K562 (cell line): ENCODE data around the gene SLCO2A1. TPM values are rescaled to one million over a fixed set of nuclear protein-coding genes. Genes with fewer than 3 reads are reported as not detected.

Experiments
- ATAC-seq: fragments of 200-7000 bp; cut with Tn5 transposase; 3 replicates; pipeline ENCODE4 v1.9.1; 2020; ENCODE audit warnings: moderate library complexity
- BruUV-seq: library from RNA; stranded (reverse); fragments of 400-500 nt; replicated peaks from 2 replicates; lab custom pipeline; 2021; lab: Mats Ljungman, UMichigan
- CTCF ChIA-PET: fragments of 300-600 bp; formaldehyde crosslinking; extraction: SDS; loops from one replicate; lab custom pipeline; 2021; ENCODE audit warnings: low intra/inter-chr PET ratio; lab: Yijun Ruan, JAX
- POLR2A ChIA-PET: fragments of 300-600, 350-650 bp; sonication (Branson Sonifier 250); formaldehyde crosslinking; extraction: SDS; loops from one replicate; lab custom pipeline; 2021; ENCODE audit warnings: antibody characterized with exemption, inconsistent platforms; lab: Yijun Ruan, JAX
- DNase-seq, 4 experiments: peaks; one replicate each; pipeline versions ENCODE4 v3.0.0 to v3.0.0-alpha.2; 2011 to 2018; ENCODE audit warnings: low spot score in 3 of 4, mixed read lengths in 3 of 4; ENCODE audit errors: extremely low read depth in 1 of 4
- FAIRE-seq: peaks from 2 replicates; lab custom pipeline; 2011; peaks lifted over from hg19 to GRCh38; lab: Jason Lieb, UNC
- H2AFZ ChIP-seq: 2 replicates; pipeline ENCODE4 v1.6.0; 2011; ENCODE audit warnings: low read depth, low read length, control low read depth, inconsistent platforms
- H3K27ac ChIP-seq: fragments of 200-600 bp; 3 replicates; pipeline ENCODE4 v1.8.0; 2011; ENCODE audit warnings: low read depth, mild to moderate bottlenecking, control low read depth, inconsistent platforms, low read length, moderate library complexity, mixed read lengths; ENCODE audit errors: extremely low read depth
- H3K27me3 ChIP-seq, 2 experiments: fragments of 300-600 bp in 1 of 2; 2 replicates in 1 of 2; 3 replicates in 1 of 2; pipeline versions ENCODE4 v1.6.0 to v1.8.0; 2011; ENCODE audit warnings: inconsistent platforms in 2 of 2, low read length in 2 of 2, mild to moderate bottlenecking in 1 of 2, mixed read lengths in 1 of 2, moderate library complexity in 1 of 2; ENCODE audit not compliant: control insufficient read depth in 2 of 2, insufficient read depth in 2 of 2
- H3K36me3 ChIP-seq: fragments of 300-600 bp; 3 replicates; pipeline ENCODE4 v1.8.0; 2011; ENCODE audit warnings: mild to moderate bottlenecking, low read length, inconsistent platforms; ENCODE audit not compliant: control insufficient read depth, insufficient read depth
- H3K4me1 ChIP-seq, 2 experiments: fragments of 200-600 bp in 1 of 2; replicated peaks in 1 of 2; 2 replicates in 1 of 2; 3 replicates in 1 of 2; pipeline versions ENCODE4 v1.5.1 to v1.8.0; 2011; ENCODE audit warnings: inconsistent platforms in 2 of 2, low read length in 2 of 2, mild to moderate bottlenecking in 1 of 2, mixed read lengths in 1 of 2, moderate library complexity in 1 of 2; ENCODE audit not compliant: control insufficient read depth in 2 of 2, insufficient read depth in 2 of 2
- H3K4me2 ChIP-seq: 2 replicates; pipeline ENCODE4 v1.6.1; 2011; ENCODE audit warnings: low read length, control low read depth, inconsistent platforms, mixed read lengths; ENCODE audit not compliant: insufficient read depth
- H3K4me3 ChIP-seq: fragments of 200-600 bp; sonication (generic), shearing (Covaris generic); 2 replicates; pipeline ENCODE4 v1.5.1; 2016; ENCODE audit warnings: control low read depth, inconsistent platforms
- H3K79me2 ChIP-seq: fragments of 200-600 bp; 3 replicates; pipeline ENCODE4 v1.8.0; 2011; ENCODE audit warnings: low read length, inconsistent platforms; ENCODE audit not compliant: control insufficient read depth, insufficient read depth
- H3K9ac ChIP-seq, 2 experiments: 2 replicates each; pipeline versions ENCODE4 v1.6.0 to v1.6.1; 2011; ENCODE audit warnings: low read depth in 2 of 2, low read length in 2 of 2, control low read depth in 1 of 2, inconsistent platforms in 1 of 2, mild to moderate bottlenecking in 1 of 2, mixed read lengths in 1 of 2; ENCODE audit not compliant: insufficient read depth in 1 of 2
- H3K9me1 ChIP-seq: one replicate; pipeline ENCODE4 v1.6.0; 2011; ENCODE audit warnings: inconsistent platforms, mild to moderate bottlenecking, low read length, moderate library complexity; ENCODE audit not compliant: control insufficient read depth, insufficient read depth
- H3K9me3 ChIP-seq: replicated peaks from 2 replicates; pipeline ENCODE4 v1.5.1; 2011; ENCODE audit warnings: low read depth, low read length, inconsistent platforms; ENCODE audit not compliant: control insufficient read depth, insufficient read depth
- H4K20me1 ChIP-seq: replicated peaks from 2 replicates; pipeline ENCODE4 v1.6.1; 2011; ENCODE audit warnings: low read length, inconsistent platforms, mixed read lengths; ENCODE audit not compliant: control insufficient read depth, insufficient read depth
- CAMTA2 ChIP-seq: fragments of 250-450 bp; sonication (Bioruptor Pico); conservative IDR thresholded peaks from 2 replicates; pipeline ENCODE4 v1.5.1; 2022
- CBX1 ChIP-seq: sonication (generic); IDR thresholded peaks from 2 replicates; pipeline ENCODE4 v1.6.1; 2016; ENCODE audit warnings: antibody characterized with exemption, low read depth, mild to moderate bottlenecking
- FOXJ2 ChIP-seq: fragments of 200-800 bp; sonication (Bioruptor generic); IDR thresholded peaks from 2 replicates; pipeline ENCODE4 v1.6.1; 2016; ENCODE audit warnings: missing genetic modification characterization, missing compliant biosample characterization
- SAP30 ChIP-seq: fragments of 200-600 bp; sonication (generic); IDR thresholded peaks from 2 replicates; pipeline ENCODE4 v1.6.1; 2012; ENCODE audit warnings: borderline replicate concordance, low read depth, mild to moderate bottlenecking, moderate library complexity, low read length, control low read depth, inconsistent platforms; ENCODE audit not compliant: insufficient read depth, poor library complexity, severe bottlenecking
- ZBTB26 ChIP-seq: fragments of 450-650 bp; formaldehyde crosslinking; IDR thresholded peaks from 2 replicates; pipeline ENCODE4 v1.4.0; 2022; ENCODE audit warnings: missing genetic modification characterization
- ZNF445 ChIP-seq: fragments of 250-450 bp; sonication (Bioruptor Pico); IDR thresholded peaks from 2 replicates; pipeline ENCODE4 v1.4.0; 2020; ENCODE audit warnings: low read depth, mild to moderate bottlenecking, moderate library complexity
- WGBS: fragments of 100-300 bp; shearing (Covaris generic); methylation state at CpG from one replicate; pipeline ENCODE4 v1.1.6; 2016; ENCODE audit warnings: low coverage, mixed read lengths; ENCODE audit not compliant: insufficient coverage; ENCODE audit errors: missing lambda C conversion rate; 5-methylcytosine and 5-hydroxymethylcytosine counted together
- in situ Hi-C: fragments of 300-500 bp; cut with MboI; formaldehyde crosslinking; loops from 4 replicates; pipeline ENCODE4 v1.15.0; 2018; ENCODE audit warnings: inconsistent platforms, mixed read lengths
- intact Hi-C: fragments of 100-400 bp; cut with micrococcal nuclease; formaldehyde crosslinking; loops from 2 replicates; pipeline ENCODE4 v1.14.2; 2022
- polyA plus RNA-seq, 8 experiments: library from polyadenylated mRNA; depleted of rRNA in 4 of 8; stranded (reverse) in 5 of 8; unstranded in 3 of 8; fragments of >200 nt; fragmentation: Nextera tagmentation in 2 of 8; fragmentation: Illumina TruSeq in 1 of 8; extraction: Ambion mirVana in 2 of 8; extraction: Trizol in 1 of 8; gene quantifications; 2 replicates each; pipeline versions ENCODE4 v1.2.1 to v1.2.3, GENCODE V29; 2011 to 2014; ENCODE audit warnings: inconsistent platforms in 1 of 8, missing spikeins in 1 of 8
- total RNA-seq, 7 experiments: library from RNA; depleted of rRNA in 6 of 7; stranded (reverse); fragments of >200 nt in 6 of 7; fragmentation: Illumina TruSeq in 2 of 7; extraction: Trizol in 2 of 7; gene quantifications; 2 replicates each; pipeline versions ENCODE4 v1.2.1 to v1.2.3, GENCODE V29; 2011 to 2021; ENCODE audit warnings: low replicate concordance in 1 of 7
- TF ChIP-seq, protein P1 (sequence below): fragments of 150-350 bp; IDR thresholded peaks from 2 replicates; pipeline ENCODE4 v1.6.1; 2014; ENCODE audit warnings: low read depth, mild to moderate bottlenecking, low read length, borderline replicate concordance

Gene SLCO2A1
- total and polyA plus RNA-seq, 9 of the 15 experiments (the other 6 are each of a cell fraction or from before 2014, with no cell fraction given) = 0.16 to 1.0 TPM; not detected in 7

- in situ Hi-C loops (no loop called here), intact Hi-C loops (no loop called here)
- H3K27ac ChIP-seq = no peak overlapping the region
- FAIRE-seq (no peak), ATAC-seq (no peak), DNase-seq (no peak)
- no peak overlapping the region for H3K4me3 ChIP-seq
- H3K79me2 ChIP-seq = no peaks in the 10 kb centered on the region
- peaks cover 0 to 6% of the 10 kb centered on the region in 2 experiments; a peak in 2 of 5 replicates for H3K27me3 ChIP-seq
- TF ChIP-seq ZNF445 (CRISPR knock-in tag) (no peak), SAP30 (no peak), CBX1 (no peak), FOXJ2 (tag) (no peak), CAMTA2 (no peak), ZBTB26 (CRISPR knock-in tag) (no peak)
- TF ChIP-seq, protein P1, sequence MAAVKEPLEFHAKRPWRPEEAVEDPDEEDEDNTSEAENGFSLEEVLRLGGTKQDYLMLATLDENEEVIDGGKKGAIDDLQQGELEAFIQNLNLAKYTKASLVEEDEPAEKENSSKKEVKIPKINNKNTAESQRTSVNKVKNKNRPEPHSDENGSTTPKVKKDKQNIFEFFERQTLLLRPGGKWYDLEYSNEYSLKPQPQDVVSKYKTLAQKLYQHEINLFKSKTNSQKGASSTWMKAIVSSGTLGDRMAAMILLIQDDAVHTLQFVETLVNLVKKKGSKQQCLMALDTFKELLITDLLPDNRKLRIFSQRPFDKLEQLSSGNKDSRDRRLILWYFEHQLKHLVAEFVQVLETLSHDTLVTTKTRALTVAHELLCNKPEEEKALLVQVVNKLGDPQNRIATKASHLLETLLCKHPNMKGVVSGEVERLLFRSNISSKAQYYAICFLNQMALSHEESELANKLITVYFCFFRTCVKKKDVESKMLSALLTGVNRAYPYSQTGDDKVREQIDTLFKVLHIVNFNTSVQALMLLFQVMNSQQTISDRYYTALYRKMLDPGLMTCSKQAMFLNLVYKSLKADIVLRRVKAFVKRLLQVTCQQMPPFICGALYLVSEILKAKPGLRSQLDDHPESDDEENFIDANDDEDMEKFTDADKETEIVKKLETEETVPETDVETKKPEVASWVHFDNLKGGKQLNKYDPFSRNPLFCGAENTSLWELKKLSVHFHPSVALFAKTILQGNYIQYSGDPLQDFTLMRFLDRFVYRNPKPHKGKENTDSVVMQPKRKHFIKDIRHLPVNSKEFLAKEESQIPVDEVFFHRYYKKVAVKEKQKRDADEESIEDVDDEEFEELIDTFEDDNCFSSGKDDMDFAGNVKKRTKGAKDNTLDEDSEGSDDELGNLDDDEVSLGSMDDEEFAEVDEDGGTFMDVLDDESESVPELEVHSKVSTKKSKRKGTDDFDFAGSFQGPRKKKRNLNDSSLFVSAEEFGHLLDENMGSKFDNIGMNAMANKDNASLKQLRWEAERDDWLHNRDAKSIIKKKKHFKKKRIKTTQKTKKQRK = no peak
- ChIA-PET POLR2A (no interaction called here), CTCF (no interaction called here)
- H3K9me3 ChIP-seq = no peaks in the 10 kb centered on the region
- H3K4me2 ChIP-seq = no peak overlapping the region
- H2AFZ ChIP-seq = no peak overlapping the region
- H3K36me3 ChIP-seq = no peaks in the 10 kb centered on the region
- no peak overlapping the region for H3K9ac ChIP-seq
- H3K9me1 ChIP-seq = no peaks in the 10 kb centered on the region
- H4K20me1 ChIP-seq = no peaks in the 10 kb centered on the region; the same call in 1 of the 2 replicates
- BruUV-seq = no TSS peak
- no peaks in the 10 kb centered on the region for H3K4me1 ChIP-seq
- 0% methylated on average over 4 of the region's 4 CpGs for whole genome bisulfite sequencing
These were observed 49.2 kb downstream of the SLCO2A1 start for GRCh38 chr3:133980550-133980949.
